Measurements from ENCODE around the gene SV2C.

GRCh38 chr5:76162335-76162734 is 79.2 kb downstream of the SV2C start:
- no peak for TF ChIP-seq POLR2A (IDR thresholded peaks at IDR 0.05; ENCODE audit: low read depth, low read length)
- TF ChIP-seq CHD2 (IDR thresholded peaks at IDR 0.05; ENCODE audit: borderline replicate concordance, low read depth, low read length), result no peak
- TF ChIP-seq CTCF (IDR thresholded peaks at IDR 0.05 in 2 of 3, conservative IDR thresholded peaks at IDR 0.05 in 1 of 3; ENCODE audit: control insufficient read depth in 2 of 3, extremely low read depth in 1 of 3, insufficient read depth in 1 of 3, low read depth in 3 of 3, low read length in 3 of 3), result no peak
- TF ChIP-seq ZZZ3 (IDR thresholded peaks at IDR 0.05; ENCODE audit: control insufficient read depth, insufficient read length, low read depth), result no peak
- no peak for TF ChIP-seq ZBTB4 (CRISPR knock-in tag; IDR thresholded peaks at IDR 0.05)
- TF ChIP-seq PBX3 (IDR thresholded peaks at IDR 0.05; ENCODE audit: insufficient replicate concordance, low read depth, low read length), result no peak
- no peak for TF ChIP-seq MEF2B (IDR thresholded peaks at IDR 0.05; ENCODE audit: partially characterized antibody, poor library complexity, severe bottlenecking)
